Urinary bladder (tissue), 4 donors: ENCODE results near the gene TMEM19. TPM values are rescaled to one million over a fixed set of nuclear protein-coding genes. Genes with fewer than 3 reads are reported as not detected.
A peak's percentile ranks its signal among the peaks of the same experiment; 100 is the strongest.

Experiments used
- DNase-seq: peaks from one replicate; pipeline ENCODE4 v3.0.0-alpha.2; 2015; ENCODE audit errors: extremely low spot score
- H3K27ac ChIP-seq: one replicate; pipeline ENCODE4 v1.5.1; 2013; ENCODE audit warnings: low read depth, mild to moderate bottlenecking, moderate library complexity
- H3K36me3 ChIP-seq: one replicate; pipeline ENCODE4 v1.6.1; 2013; ENCODE audit warnings: mild to moderate bottlenecking, moderate library complexity; ENCODE audit not compliant: insufficient read depth
- H3K4me1 ChIP-seq: one replicate; pipeline ENCODE4 v1.6.1; 2013; ENCODE audit warnings: mild to moderate bottlenecking, moderate library complexity; ENCODE audit not compliant: insufficient read depth
- H3K4me3 ChIP-seq: one replicate; pipeline ENCODE4 v1.5.1; 2013; ENCODE audit warnings: low read depth, low read length
- WGBS: extraction: QIAGEN DNeasy Blood & Tissue Kit; methylation state at CpG from one replicate; pipeline ENCODE4 v1.1.7; 2013; 5-methylcytosine and 5-hydroxymethylcytosine counted together
- polyA plus RNA-seq: library from polyadenylated mRNA; stranded (reverse); fragments of 200-250 nt; gene quantifications from one replicate; pipeline ENCODE4 v1.2.3, GENCODE V29; 2013
- total RNA-seq: library from RNA; depleted of rRNA; stranded (reverse); fragments of >200 nt; gene quantifications from one replicate; pipeline ENCODE4 v1.2.3, GENCODE V29; 2014
- donor health status: healthy with polysubstance abuse.
- donor health status: healthy.

The TMEM19 gene
- total and polyA plus RNA-seq, 2 donors = 13.5 to 42.0 TPM

DNA sequence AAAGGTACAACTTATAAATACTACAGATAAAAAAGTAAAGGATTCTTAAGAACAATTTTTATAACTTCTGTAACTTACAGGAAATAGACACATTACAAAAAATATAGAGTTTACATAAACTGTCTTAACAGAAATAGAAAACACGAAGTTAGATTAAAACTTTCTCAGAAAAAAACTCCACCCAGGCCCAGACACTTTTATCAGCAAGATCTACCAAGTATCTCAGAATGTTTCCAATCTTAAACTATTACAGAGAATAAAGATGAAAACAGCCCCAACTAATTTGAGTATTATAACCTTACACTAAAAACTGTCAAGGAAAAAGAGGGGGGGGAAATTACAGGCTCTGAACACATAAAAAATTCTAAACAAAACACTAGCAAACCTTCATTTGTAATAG lies 30.4 kb upstream of the TMEM19 start:
- 28% methylated on average over 1 of the region's 1 CpG for WGBS

DNA sequence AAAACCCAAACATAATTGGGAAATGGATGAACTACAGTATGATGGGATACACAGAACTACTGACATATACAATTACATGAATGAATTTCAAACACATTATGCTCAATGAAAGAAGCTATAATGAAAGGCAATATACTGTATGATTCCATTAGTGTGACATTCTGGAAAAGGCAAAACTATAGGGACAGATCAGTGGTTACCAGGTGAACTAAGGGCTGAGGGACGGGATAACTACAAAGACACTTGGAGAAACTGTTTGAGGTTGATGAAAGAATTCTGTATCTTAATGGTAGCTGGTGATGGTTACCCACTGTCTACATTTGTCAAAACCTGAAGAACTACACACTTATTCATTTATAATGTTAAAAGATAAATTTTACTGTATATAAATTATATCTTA lies 30.0 kb upstream of the TMEM19 start:
- Histone ChIP-seq H3K36me3 (peaks cover 3% of the 10 kb centered on the region), H3K4me3 (no peak overlapping the region), H3K27ac (no peak overlapping the region), H3K4me1 (no peaks in the 10 kb centered on the region)
- no peak for DNase-seq
- WGBS = 99% methylated on average over 1 of the region's 1 CpG

More for the DNA sequence above, 30.4 kb upstream of the TMEM19 start:
- peaks cover 3% of the 10 kb centered on the region for H3K36me3 ChIP-seq
- H3K4me3 ChIP-seq = no peak overlapping the region
- DNase-seq = no peak
- no peak overlapping the region for H3K27ac ChIP-seq
- H3K4me1 ChIP-seq = no peaks in the 10 kb centered on the region

DNA sequence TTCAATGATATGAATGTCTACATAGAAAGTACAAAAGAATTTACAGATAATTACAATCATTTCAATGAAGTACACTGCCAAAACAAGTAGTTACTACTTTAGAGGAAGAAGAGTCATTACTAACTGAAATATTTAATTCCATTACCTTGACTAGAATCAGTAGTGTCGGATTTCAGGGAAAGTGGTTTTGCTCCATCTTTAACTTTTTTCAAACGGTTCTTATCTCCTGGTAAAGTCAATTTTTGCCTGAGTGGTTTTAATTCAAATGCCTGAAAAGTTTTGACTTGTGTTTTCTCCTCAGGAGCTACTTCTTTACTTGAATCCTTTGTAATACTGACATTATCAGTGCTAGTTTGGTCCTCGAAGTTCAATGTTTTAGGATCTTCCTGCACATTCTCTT lies 29.1 kb upstream of the TMEM19 start:
- peaks cover 2% of the 10 kb centered on the region for H3K36me3 ChIP-seq
- 75% methylated on average over 3 of the region's 3 CpGs for WGBS
- no peak overlapping the region for H3K27ac ChIP-seq
- H3K4me1 ChIP-seq = no peaks in the 10 kb centered on the region
- DNase-seq = no peak
- no peak overlapping the region for H3K4me3 ChIP-seq

DNA sequence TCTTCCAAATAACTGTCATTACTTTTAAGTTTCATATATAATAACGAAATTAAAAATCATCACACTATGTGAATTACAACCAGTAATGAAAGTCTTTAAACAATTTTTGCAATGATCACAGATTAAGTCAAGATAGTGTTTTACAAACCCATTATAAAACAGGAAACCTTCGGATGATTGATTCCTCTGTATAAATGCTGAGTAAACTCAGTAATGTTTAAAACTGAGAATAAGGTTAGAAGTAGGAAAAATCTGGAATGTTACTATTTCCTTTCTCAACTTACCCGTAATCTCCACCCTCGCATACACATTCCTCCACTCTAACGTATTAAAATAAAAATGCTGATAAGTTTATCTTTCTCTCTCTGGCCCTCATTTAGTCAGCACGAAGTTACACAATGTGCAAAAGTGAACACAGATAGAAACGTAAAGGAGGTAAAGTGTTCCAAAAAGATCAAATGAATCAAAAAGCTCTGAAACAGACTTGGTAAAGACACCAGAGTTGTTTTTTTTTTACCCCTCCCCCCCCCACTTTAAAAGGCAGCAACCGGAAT lies 23.8 kb upstream of the TMEM19 start:
- no peak for DNase-seq
- no peak overlapping the region for H3K27ac ChIP-seq
- WGBS = 5% methylated on average over 8 of the region's 8 CpGs

DNA sequence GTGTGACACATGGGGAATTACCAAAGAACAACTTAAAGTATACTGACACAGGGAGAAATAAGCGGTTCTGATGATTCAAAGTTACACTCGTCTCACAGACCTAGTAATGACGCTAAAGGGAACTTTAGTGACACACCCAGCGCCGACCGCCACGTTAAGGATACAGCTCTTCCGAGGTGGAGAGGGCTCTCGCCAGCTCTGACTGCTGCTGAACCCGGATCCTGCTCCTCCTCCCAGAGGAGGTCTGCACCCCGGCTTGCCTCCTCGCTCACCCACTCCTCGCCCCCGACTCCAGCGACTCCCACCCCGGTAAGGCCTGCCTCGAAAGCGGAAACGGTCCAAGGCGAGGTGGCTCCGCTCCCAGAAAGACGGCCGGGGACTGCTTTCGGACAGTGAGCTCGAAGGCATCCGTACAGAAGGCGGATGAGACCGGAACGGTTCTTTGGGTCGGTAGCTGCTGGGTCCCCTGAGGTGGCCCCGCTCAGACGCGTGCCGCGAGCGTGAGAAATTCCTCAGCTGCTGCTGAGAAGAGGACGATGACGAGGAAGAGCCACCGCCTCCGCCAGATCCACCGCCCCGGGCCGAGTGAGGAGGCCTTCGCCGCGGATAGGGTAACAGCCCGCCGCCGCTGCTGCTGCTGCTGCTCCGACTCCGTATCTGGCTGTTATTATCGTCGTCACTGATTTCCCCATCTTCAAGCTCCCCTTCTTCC lies 22.9 kb upstream of the TMEM19 start:
- Histone ChIP-seq H3K36me3 (no peaks in the 10 kb centered on the region), H3K27ac (peak overlapping the region; percentile 96), H3K4me3 (peak overlapping the region; percentile 74), H3K4me1 (peaks cover 2% of the 10 kb centered on the region)
- under 1% methylated on average over 53 of the region's 53 CpGs for WGBS
- DNase-seq = peak; percentile 37

More for the DNA sequence above, 23.8 kb upstream of the TMEM19 start:
- Histone ChIP-seq H3K4me1 (peaks cover 2% of the 10 kb centered on the region), H3K36me3 (no peaks in the 10 kb centered on the region), H3K4me3 (peak overlapping the region; percentile 74)

DNA sequence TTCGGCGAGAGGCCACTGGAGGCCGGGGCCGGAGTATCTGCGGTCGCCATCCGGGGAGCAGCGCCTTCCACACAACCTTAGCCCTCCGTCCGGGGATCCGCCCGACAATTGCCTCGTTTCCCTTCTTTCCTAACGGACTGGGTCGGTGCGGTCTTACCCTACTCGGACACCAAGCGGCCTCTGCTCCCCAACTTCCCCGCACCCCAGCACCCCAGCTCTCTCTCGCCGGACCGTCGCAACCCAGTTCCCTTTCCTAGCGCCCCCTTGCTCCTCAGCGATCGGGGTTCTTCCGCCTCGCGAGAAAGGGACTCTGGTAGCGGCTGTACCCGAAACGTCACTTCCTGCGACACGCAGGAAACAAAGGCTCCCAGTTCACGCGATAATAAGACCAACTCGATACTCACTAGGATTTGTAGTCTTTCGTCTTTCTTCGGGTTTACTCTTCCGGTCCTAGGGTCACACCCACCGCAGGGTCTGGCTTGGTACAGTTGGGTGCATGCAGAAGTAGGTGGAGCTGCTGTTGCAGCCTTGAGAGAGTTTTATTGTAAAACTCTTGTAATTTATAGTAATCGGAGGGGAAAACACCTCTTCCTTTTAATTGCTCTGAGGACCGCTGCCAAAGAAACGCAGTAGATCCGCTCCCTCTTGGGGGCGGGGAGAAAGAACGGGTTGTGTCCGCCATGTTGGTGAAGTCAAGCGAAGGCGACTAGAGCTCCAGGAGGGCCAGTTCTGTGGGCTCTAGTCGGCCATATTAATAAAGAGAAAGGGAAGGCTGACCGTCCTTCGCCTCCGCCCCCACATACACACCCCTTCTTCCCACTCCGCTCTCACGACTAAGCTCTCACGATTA lies 22.1 kb upstream of the TMEM19 start, which contains the start of the genes THAP2 and ZFC3H1:
Gene THAP2 (plus strand): TSS at position 741 of the 850 bp plus-strand sequence. CDS start 209 bp downstream, outside the sequence.
Gene ZFC3H1 (minus strand): TSS at position 288 of the 850 bp plus-strand sequence. CDS start 238 bp downstream, at position 50.
- peak; percentile 99 for DNase-seq
- H3K4me3 ChIP-seq = peak within 1 kb of the TSS; percentile 74
- H3K4me1 ChIP-seq = peaks cover 2% of the 10 kb centered on the region
- peak within 1 kb of the TSS; percentile 96 for H3K27ac ChIP-seq
- whole genome bisulfite sequencing = under 1% methylated on average over 57 of the region's 57 CpGs
- no peaks in the 10 kb centered on the region for H3K36me3 ChIP-seq

DNA sequence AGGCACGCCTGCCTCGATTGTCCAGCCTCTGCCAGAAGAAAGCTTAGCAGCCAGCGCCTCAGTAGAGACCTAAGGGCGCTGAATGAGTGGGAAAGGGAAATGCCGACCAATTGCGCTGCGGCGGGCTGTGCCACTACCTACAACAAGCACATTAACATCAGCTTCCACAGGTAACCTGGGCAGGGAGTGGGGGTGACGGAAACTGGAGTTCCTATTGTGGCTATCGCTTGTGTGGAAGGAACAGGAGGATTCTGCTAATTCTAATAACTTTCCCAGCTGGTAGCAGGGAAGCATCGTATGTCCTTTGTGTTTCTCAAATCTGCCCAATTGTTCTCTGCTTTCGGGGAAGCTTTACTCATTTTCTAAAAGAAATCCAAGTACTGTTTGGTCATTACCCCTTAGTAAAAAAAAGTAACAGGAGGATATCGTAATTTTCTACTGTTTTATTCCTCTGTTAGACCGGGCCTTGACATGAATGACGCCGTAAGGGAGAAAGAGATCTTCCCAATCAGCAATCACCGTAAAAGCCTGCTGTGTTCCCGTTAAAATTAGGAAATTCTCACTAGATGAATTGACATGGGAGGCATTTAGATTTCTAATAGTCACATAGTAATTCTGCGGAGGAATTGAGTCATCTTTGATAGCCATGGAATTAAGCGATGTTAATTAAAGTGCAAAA lies 21.3 kb upstream of the TMEM19 start:
- H3K36me3 ChIP-seq = no peaks in the 10 kb centered on the region
- peak overlapping the region; percentile 63 for H3K4me3 ChIP-seq
- H3K4me1 ChIP-seq = peaks cover 2% of the 10 kb centered on the region
- WGBS = under 1% methylated on average over 20 of the region's 20 CpGs
- DNase-seq = no peak
- H3K27ac ChIP-seq = peak overlapping the region; percentile 87

DNA sequence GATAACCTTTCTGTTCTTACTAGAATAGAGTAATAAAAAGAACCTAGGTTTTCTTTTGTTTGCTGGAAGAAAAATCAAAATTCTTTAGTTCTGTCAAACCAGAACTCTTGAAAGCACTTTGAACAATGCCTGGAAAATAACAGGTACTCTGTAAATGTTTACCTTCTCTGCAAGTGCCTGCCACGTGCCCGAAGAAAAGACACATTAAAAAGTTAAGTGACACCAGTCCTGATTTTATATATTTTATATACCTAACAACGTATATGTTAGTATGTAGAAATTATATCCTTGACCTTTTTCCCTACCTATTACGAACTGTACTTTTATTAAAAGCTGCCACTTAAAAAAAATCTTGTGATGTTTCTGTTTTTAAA lies 20.8 kb upstream of the TMEM19 start:
- Histone ChIP-seq H3K4me3 (peak overlapping the region; percentile 63), H3K4me1 (peaks cover 2% of the 10 kb centered on the region), H3K27ac (no peak overlapping the region), H3K36me3 (no peaks in the 10 kb centered on the region)
- 25% methylated on average over 4 of the region's 4 CpGs for WGBS
- DNase-seq = no peak

DNA sequence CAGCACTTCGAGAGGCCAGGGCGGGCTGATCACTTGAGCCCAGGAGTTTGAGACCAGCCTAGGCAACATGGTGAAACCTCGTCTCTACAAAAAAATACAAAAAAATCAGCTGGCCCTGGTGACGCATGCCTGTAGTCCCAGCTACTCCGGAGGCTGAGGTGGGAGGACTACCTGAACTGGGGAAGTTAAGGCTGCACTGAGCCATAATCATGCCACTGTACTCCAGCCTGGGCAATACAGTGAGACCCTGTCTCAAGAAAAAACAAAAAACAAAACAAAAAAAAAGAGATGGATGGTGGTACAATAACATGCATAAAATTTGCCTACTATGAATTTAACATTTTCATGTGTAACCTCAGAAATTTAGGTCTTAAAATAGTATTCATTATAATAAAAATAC lies 19.6 kb upstream of the TMEM19 start:
- Histone ChIP-seq H3K4me3 (no peak overlapping the region), H3K4me1 (peaks cover 2% of the 10 kb centered on the region), H3K27ac (no peak overlapping the region), H3K36me3 (no peaks in the 10 kb centered on the region)
- DNase-seq = no peak
- 97% methylated on average over 5 of the region's 5 CpGs for WGBS

DNA sequence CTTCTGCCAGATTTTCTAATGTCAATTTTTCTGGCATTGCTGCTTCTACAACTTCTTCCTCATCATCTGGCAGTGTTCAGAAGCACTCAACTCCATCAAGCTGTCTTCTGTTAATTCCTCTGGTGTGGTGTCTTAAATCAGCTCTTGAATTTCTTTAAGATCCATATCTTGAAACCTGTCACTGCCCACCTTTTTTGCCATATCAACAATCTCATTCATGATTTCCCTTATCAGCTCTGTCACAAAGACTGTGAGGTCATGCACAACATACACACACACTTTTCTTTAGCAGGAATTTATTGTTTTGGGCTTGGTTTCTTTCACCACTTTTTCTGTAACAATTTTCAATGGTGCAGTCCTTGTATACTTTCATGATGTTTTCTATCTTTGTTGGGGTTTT lies 14.6 kb upstream of the TMEM19 start:
- no peak for DNase-seq
- H3K4me1 ChIP-seq = no peaks in the 10 kb centered on the region
- H3K36me3 ChIP-seq = no peaks in the 10 kb centered on the region
- H3K27ac ChIP-seq = no peak overlapping the region
- H3K4me3 ChIP-seq = no peak overlapping the region

DNA sequence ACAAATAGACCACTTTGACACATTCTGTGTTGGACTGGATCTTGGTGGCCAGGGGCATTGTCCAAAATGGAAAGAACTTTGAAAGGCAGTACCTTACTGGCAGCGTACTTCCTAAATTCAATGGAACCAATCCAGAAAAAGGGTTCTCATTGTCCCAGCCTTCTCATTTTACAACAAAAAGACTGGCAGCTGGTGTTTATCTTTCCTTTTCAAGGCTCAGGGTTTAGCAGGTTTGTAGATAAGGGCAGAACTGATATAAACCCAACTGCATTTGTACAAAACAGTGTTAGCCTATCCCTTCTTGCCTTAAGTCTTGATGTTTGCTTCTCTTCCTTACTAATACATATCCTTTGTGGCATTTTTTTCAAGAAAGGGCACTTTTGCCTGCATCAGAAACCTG lies 14.1 kb upstream of the TMEM19 start:
- 51% methylated on average over 1 of the region's 1 CpG for whole genome bisulfite sequencing
- no peak overlapping the region for H3K4me3 ChIP-seq
- DNase-seq = no peak
- no peak overlapping the region for H3K27ac ChIP-seq
- H3K4me1 ChIP-seq = no peaks in the 10 kb centered on the region
- no peaks in the 10 kb centered on the region for H3K36me3 ChIP-seq

DNA sequence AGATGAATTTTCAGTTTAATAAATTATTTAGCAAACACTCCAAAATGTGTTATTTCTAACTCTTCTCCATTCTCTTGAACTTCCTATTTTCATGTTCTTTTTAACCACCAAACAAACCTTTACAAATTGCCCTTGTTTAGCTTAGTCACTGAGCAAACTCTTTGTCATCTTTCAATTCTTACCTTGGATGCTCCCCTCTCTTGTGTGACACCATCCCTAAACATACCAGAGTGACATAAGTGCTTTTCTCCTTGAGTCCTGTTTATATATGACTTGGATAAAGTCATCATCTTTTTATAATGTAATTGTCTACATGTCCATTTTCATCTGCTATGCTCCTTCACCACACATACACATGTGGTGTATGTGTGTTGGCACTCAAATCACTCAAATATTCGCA lies 3.4 kb upstream of the TMEM19 start:
- H3K4me1 ChIP-seq = no peaks in the 10 kb centered on the region
- WGBS = 91% methylated on average over 1 of the region's 1 CpG
- no peak overlapping the region for H3K4me3 ChIP-seq
- no peak for DNase-seq
- H3K27ac ChIP-seq = no peak overlapping the region
- no peaks in the 10 kb centered on the region for H3K36me3 ChIP-seq

DNA sequence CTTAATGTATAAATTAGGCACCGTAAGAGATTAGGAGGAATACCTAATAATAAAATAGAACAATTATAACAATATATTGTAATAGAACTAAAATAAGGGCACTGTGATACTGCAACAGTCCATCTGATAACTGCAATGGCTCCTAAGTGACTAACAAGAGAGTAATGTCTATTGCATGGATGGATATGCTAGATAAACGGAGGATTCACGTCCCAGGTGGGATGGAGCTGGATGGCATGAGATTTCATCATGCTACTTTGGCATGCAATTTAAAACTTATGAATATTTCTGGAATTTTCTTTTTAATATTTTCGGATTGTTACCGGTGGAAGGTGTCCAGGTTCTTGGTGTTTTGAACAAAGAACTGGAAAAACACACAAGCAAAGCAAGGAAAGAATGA lies 2.2 kb upstream of the TMEM19 start:
- Histone ChIP-seq H3K36me3 (no peaks in the 10 kb centered on the region), H3K27ac (no peak overlapping the region), H3K4me1 (no peaks in the 10 kb centered on the region), H3K4me3 (no peak overlapping the region)
- DNase-seq = no peak
- WGBS = 90% methylated on average over 5 of the region's 5 CpGs
